OCI-LY7 (cell line): ENCODE measurements around the gene ZNF747.

ENCODE experiments used
- CTCF ChIP-seq: fragments of 200-600 bp; sonication (generic); conservative IDR thresholded peaks from 2 replicates; pipeline ENCODE4 v1.5.1; 2014; ENCODE audit warnings: mild to moderate bottlenecking, antibody characterized with exemption, low read length, moderate library complexity, mixed read lengths
- EZH2phosphoT487 ChIP-seq: fragments of 200-600 bp; sonication (generic); IDR thresholded peaks from 2 replicates; pipeline ENCODE4 v1.6.1; 2018; ENCODE audit warnings: low read depth, borderline replicate concordance, mild to moderate bottlenecking, mixed run types, antibody characterized with exemption, low read length, moderate library complexity, mixed read lengths

- TF ChIP-seq CTCF (no peak), EZH2phosphoT487 (no peak)
These were observed 40.0 kb upstream of the ZNF747 start for GRCh38 chr16:30574678-30575077.
